HepG2 (cell line): ENCODE data around the gene STOML2. TPM values are rescaled to one million over a fixed set of nuclear protein-coding genes. Genes with fewer than 3 reads are reported as not detected.

Experiments used
- AHDC1 ChIP-seq: sonication (generic); formaldehyde crosslinking; IDR thresholded peaks from 2 replicates; pipeline ENCODE4 v1.5.1; 2020; ENCODE audit warnings: mild to moderate bottlenecking, missing genetic modification reagents, borderline replicate concordance
- ARNT ChIP-seq: fragments of 450-650 bp; IDR thresholded peaks from 2 replicates; pipeline ENCODE4 v1.6.1; 2017
- DBP ChIP-seq: sonication (generic); formaldehyde crosslinking; IDR thresholded peaks from 2 replicates; pipeline ENCODE4 v1.4.0; 2020; ENCODE audit warnings: missing genetic modification reagents; ENCODE audit errors: not compliant biosample characterization
- ESRRA ChIP-seq: sonication (generic); formaldehyde crosslinking; IDR thresholded peaks from 2 replicates; pipeline ENCODE4 v1.5.1; 2020; ENCODE audit warnings: mild to moderate bottlenecking, low read depth, missing genetic modification reagents
- GLMP ChIP-seq: sonication (generic); formaldehyde crosslinking; IDR thresholded peaks from 2 replicates; pipeline ENCODE4 v1.9.0; 2021; ENCODE audit warnings: missing genetic modification reagents, mild to moderate bottlenecking, borderline replicate concordance
- HNRNPL ChIP-seq: fragments of 200-400 bp; formaldehyde crosslinking; IDR thresholded peaks from 2 replicates; pipeline ENCODE4 v1.6.1; 2017; ENCODE audit warnings: mild to moderate bottlenecking, low read depth, low read length
- IKZF1 ChIP-seq: fragments of 450-650 bp; IDR thresholded peaks from 2 replicates; pipeline ENCODE4 v1.7.1; 2016
- JDP2 ChIP-seq: sonication (generic); formaldehyde crosslinking; IDR thresholded peaks from 2 replicates; pipeline ENCODE4 v1.8.1; 2022; ENCODE audit warnings: missing genetic modification reagents, borderline replicate concordance
- MEF2D ChIP-seq: sonication (generic); formaldehyde crosslinking; IDR thresholded peaks from 2 replicates; pipeline ENCODE4 v1.5.1; 2020; ENCODE audit warnings: mild to moderate bottlenecking, missing genetic modification reagents
- MEIS1 ChIP-seq: sonication (generic); formaldehyde crosslinking; IDR thresholded peaks from 2 replicates; pipeline ENCODE4 v1.9.0; 2021; ENCODE audit warnings: mild to moderate bottlenecking, missing genetic modification reagents, moderate library complexity, borderline replicate concordance
- NAIF1 ChIP-seq: sonication (generic); formaldehyde crosslinking; IDR thresholded peaks from 2 replicates; pipeline ENCODE4 v1.5.0; 2020; ENCODE audit warnings: mild to moderate bottlenecking, missing genetic modification reagents, borderline replicate concordance
- PAWR ChIP-seq: sonication (generic); formaldehyde crosslinking; IDR thresholded peaks from 2 replicates; pipeline ENCODE4 v1.4.0; 2020; ENCODE audit warnings: missing genetic modification reagents, mild to moderate bottlenecking, borderline replicate concordance
- PBX2 ChIP-seq: IDR thresholded peaks from 2 replicates; pipeline ENCODE4 v1.6.1; 2016; ENCODE audit warnings: control low read depth
- PRMT3 ChIP-seq: sonication (generic); formaldehyde crosslinking; IDR thresholded peaks from 2 replicates; pipeline ENCODE4 v1.8.1; 2022; ENCODE audit warnings: low read depth, mild to moderate bottlenecking, moderate library complexity, missing genetic modification reagents, borderline replicate concordance
- SMARCE1 ChIP-seq: fragments of 450-650 bp; IDR thresholded peaks from 2 replicates; pipeline ENCODE4 v1.6.1; 2017; ENCODE audit warnings: borderline replicate concordance
- SRSF4 ChIP-seq: fragments of 200-400 bp; formaldehyde crosslinking; IDR thresholded peaks from one replicate; pipeline ENCODE4 v1.6.1; 2018; ENCODE audit warnings: mild to moderate bottlenecking, low read depth, low read length, moderate library complexity; ENCODE audit not compliant: poor library complexity, severe bottlenecking
- U2AF1 ChIP-seq: fragments of 200-400 bp; formaldehyde crosslinking; optimal IDR thresholded peaks from 2 replicates; pipeline ENCODE3; 2017; ENCODE audit warnings: mild to moderate bottlenecking, low read depth, low read length
- ZNF235 ChIP-seq: sonication (generic); formaldehyde crosslinking; IDR thresholded peaks from 2 replicates; pipeline ENCODE4 v1.8.1; 2023; ENCODE audit warnings: mild to moderate bottlenecking, missing genetic modification reagents, borderline replicate concordance
- ZNF326 ChIP-seq: sonication (generic); formaldehyde crosslinking; IDR thresholded peaks from 2 replicates; pipeline ENCODE4 v1.4.0; 2020; ENCODE audit warnings: missing genetic modification reagents, borderline replicate concordance
- ZNF431 ChIP-seq: sonication (generic); formaldehyde crosslinking; IDR thresholded peaks from 2 replicates; pipeline ENCODE4 v1.9.0; 2022; ENCODE audit warnings: missing genetic modification reagents, low read depth, mild to moderate bottlenecking, borderline replicate concordance
- ZNF569 ChIP-seq: sonication (generic); formaldehyde crosslinking; IDR thresholded peaks from 2 replicates; pipeline ENCODE4 v1.5.0; 2020; ENCODE audit warnings: mild to moderate bottlenecking, missing genetic modification reagents, moderate library complexity, borderline replicate concordance
- polyA plus RNA-seq, 8 experiments: library from polyadenylated mRNA; depleted of rRNA in 3 of 8; stranded (reverse) in 7 of 8; unstranded in 1 of 8; fragments of >200 nt; fragmentation: Illumina TruSeq in 4 of 8; extraction: Trizol in 4 of 8; gene quantifications; 2 replicates each; pipeline versions ENCODE4 v1.2.1 to v1.2.3, GENCODE V29; 2011 to 2016; ENCODE audit warnings: low read depth in 4 of 8, missing spikeins in 1 of 8, mixed read lengths in 1 of 8; ENCODE audit not compliant: insufficient read depth in 1 of 8
- total RNA-seq, 5 experiments: library from RNA; depleted of rRNA; stranded (reverse); fragments of >200 nt; fragmentation: Illumina TruSeq; extraction: Trizol; gene quantifications; 2 replicates each; pipeline ENCODE4 v1.2.3, GENCODE V29; 2016; ENCODE audit warnings: low read depth in 1 of 5

STOML2 gene
- total and polyA plus RNA-seq, 2 of the 13 experiments (the other 11 are each of a cell fraction or from before 2014, with no cell fraction given): 245 to 250 TPM

GRCh38 chr9:35096035-35096849, 6.7 kb downstream of the STOML2 start, which contains the start of gene PIGO (continued):
- TF ChIP-seq ZNF235 (CRISPR knock-in tag) (no peak), ESRRA (peak; percentile 96), AHDC1 (CRISPR knock-in tag) (peak; percentile 79), ZNF326 (CRISPR knock-in tag) (no peak), PAWR (CRISPR knock-in tag) (0 out of 2 replicates have a peak, but pooled peaks have one; percentile 71), IKZF1 (no peak), U2AF1 (peak; percentile 91), SMARCE1 (no peak), JDP2 (CRISPR knock-in tag) (no peak), PRMT3 (no peak), ZNF569 (CRISPR knock-in tag) (no peak), SRSF4 (no peak), HNRNPL (peak; percentile 53; the same call in 1 of the 2 replicates), ARNT (no peak), DBP (CRISPR knock-in tag) (no peak), MEF2D (no peak), PBX2 (CRISPR knock-in tag) (no peak), ZNF431 (peak; percentile 86; the same call in 1 of the 2 replicates), NAIF1 (peak; percentile 71), MEIS1 (CRISPR knock-in tag) (peak; percentile 95), GLMP (CRISPR knock-in tag) (no peak)
